Omental fat pad (tissue), 4 donors: Measurements from ENCODE around the gene C7orf33. TPM values are rescaled to one million over a fixed set of nuclear protein-coding genes. Genes with fewer than 3 reads are reported as not detected.

Experiments
- ATAC-seq: fragments of 150-250 bp; one replicate; pipeline ENCODE4 v1.9.1; 2016; ENCODE audit warnings: mild to moderate bottlenecking, moderate library complexity; ENCODE audit not compliant: low FRiP score
- DNase-seq: peaks from one replicate; pipeline ENCODE4 v3.0.0-alpha.2; 2019; ENCODE audit warnings: low spot score
- total RNA-seq, 4 donors: library from RNA; depleted of rRNA; stranded (reverse); fragments of >200 nt; gene quantifications; one replicate each; pipeline ENCODE4 v1.1.0, GENCODE V29; 2016
- TF ChIP-seq, protein P1 (sequence below), 3 donors: fragments of 450-650 bp; IDR thresholded peaks; one replicate each; pipeline ENCODE4 v1.5.1; 2016 to 2017; ENCODE audit warnings: antibody characterized with exemption in 3 of 3, mild to moderate bottlenecking in 3 of 3, moderate library complexity in 2 of 3

The C7orf33 gene
- total RNA-seq, 4 donors from 2014 or later = not detected

DNA sequence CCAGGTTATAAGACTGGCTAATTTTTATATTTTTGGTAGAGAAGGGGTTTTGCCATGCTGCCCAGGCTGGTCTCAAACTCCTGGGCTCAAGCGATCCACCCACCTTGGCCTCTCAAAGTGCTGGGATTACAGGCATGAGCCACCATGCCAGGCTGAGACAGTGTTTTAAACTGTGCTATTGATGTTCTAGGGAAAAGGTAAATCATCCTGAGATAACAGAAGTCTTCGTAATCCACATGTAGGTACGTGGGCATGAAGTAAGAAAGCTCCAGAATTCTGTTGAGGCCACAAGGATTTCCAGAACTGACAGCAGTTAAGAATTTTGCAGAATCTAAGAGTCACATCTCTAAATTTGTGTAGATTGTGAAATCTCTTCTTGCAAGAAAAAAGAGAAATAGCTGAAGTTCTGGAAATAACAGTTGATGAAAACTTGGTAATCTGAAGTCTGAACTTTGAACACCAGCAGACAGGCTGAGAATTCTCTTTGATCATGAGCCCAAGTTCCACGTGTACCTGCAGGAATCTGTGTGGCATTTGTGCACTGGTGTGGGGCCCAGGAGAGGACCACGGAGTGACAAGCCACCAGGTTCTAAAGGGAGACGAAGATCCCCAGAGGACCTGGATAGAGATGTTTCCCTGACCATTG is 24.6 kb downstream of the C7orf33 start:
- DNase-seq = no peak
- no peak for ATAC-seq
- TF ChIP-seq, protein P1, sequence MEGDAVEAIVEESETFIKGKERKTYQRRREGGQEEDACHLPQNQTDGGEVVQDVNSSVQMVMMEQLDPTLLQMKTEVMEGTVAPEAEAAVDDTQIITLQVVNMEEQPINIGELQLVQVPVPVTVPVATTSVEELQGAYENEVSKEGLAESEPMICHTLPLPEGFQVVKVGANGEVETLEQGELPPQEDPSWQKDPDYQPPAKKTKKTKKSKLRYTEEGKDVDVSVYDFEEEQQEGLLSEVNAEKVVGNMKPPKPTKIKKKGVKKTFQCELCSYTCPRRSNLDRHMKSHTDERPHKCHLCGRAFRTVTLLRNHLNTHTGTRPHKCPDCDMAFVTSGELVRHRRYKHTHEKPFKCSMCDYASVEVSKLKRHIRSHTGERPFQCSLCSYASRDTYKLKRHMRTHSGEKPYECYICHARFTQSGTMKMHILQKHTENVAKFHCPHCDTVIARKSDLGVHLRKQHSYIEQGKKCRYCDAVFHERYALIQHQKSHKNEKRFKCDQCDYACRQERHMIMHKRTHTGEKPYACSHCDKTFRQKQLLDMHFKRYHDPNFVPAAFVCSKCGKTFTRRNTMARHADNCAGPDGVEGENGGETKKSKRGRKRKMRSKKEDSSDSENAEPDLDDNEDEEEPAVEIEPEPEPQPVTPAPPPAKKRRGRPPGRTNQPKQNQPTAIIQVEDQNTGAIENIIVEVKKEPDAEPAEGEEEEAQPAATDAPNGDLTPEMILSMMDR (IDR thresholded peaks at IDR 0.05) = no peak

DNA sequence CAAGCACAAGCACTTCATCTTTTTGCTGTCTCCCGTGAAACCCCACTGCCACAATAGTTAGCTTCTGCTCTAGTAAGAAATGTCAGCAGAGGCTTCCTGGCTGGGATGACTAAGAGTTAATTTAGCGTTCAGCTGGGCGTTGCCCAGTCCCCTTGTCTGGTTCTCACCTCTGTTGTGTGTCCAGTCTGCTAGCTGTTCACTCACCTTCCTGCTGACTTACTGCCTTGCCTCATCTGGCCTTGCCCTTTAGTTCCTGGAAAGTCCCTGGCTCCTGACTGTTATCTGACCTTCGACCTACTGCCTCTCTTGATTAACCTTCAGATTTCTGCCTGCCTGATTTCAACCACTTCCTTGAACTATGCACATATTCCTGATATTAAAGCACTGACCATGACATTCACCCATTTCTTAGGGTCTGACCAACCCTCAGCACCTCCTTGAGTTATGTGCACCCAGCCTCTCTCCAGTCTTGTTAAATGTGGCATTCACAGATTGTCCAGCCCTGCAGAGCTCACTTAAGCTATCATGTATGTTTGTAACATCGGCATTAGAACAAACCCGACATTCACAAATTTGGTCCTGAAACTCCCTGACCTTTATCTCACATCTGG is 30.3 kb downstream of the C7orf33 start:
- TF ChIP-seq, protein P1 (IDR thresholded peaks at IDR 0.05) = no peak
- ATAC-seq = peak; percentile 33

DNA sequence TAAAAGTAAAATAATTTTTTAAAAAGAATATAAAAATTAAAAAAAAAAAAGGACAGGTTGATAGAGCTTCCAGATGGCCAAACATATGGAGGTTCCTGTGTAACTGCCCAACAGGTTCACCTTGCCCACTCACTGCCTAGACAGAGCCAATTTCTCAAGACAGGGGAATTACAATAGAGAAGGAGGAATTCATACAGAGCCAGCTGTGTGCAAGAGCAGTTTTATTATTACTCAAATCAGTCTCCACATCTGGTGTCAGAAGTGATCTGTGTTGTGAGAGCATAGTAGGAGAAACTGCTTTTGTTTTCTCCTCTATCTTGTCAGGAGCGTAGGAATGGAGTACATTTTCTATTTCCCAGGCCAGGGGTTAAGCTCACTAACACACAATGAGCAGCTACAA is 31.0 kb downstream of the C7orf33 start:
- DNase-seq (no peak), ATAC-seq (no peak)
- TF ChIP-seq, protein P1 (IDR thresholded peaks at IDR 0.05) = no peak

More for the DNA sequence above, 30.3 kb downstream of the C7orf33 start:
- no peak for DNase-seq

DNA sequence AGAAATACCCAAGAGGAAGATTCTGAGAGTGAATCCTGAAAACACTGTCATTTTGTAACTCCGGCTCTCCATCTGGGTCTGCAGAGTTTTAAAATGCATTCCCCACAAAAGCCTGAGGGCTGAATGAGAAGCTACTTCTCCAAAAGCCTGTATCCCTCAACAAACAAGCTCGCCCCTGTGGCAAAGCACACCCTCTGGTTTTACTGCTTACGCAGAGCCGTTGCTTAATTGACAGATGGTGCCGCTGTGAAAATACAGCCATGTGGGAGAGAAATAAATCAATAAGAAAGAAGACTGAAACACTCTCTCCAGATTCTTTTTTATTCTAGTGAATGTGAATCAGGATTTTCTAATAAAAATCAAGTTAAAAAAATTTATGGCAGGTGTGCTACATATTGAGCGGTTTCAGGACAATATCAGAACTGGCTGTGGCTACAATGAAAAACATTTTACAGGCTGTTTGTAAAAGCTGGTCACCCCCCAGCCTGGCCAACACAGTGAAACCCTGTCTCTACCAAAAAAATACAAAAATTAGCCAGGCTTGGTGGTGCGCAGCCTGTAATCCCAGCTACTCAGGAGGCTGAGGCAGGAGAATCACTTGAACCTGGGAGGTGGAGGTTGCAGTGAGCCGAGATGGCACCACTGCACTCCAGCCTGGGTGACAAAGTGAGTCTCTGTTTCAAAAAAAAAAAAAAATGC is 32.5 kb downstream of the C7orf33 start:
- ATAC-seq = no peak
- DNase-seq = no peak
- TF ChIP-seq, protein P1 (IDR thresholded peaks at IDR 0.05) = no peak

DNA sequence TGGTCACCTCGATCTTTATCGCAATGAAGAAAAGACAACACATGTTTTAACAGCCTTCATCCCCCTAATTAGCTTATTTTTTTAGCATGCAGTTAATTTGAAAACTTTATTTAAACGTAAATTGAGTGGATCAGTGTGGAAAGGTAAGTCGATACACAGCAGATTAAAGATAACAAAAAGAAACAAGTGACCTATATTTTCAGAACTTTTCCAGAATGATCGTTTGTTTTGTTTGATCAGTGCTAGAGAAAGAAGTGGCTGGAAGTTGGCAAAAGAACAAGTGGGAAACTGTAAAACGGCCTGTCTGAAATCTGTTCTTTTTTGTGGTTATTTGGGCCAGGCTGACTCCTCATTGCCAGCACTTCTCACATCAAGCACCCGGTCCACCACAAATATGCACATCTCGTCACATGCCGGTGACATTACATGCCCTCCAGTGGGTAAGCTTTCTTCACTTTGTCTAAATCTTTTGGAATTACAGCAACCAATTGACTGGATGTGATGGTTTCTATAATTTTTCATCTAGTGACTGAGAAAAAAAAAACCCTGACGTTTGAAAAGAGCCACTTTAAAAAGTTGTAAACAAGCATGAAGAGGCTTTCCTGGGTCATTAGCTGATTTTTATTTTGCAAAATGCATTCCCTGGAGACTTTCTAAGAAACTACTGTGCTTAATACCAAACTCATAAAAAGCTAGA is 33.2 kb downstream of the C7orf33 start:
- TF ChIP-seq, protein P1 (IDR thresholded peaks at IDR 0.05) = no peak
- ATAC-seq = no peak
- no peak for DNase-seq

DNA sequence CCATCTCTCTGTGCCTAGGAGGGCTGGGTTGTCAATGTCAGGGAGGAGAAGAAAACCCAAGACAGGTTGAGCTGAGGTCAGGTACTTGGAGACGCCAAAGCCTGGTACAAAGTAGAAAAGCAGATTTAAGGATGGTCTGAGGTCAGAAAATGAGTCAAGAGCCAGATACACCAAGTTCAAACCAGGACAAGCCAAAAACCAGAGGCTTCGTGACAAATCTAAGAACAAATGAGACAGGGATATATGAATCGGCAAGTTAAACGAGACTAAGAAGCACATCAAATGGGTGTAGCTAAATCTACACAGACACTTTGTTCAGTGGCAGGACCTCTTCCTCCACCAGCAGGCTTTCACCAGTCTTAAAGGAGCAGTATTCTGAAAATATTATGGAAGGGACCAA is 34.2 kb downstream of the C7orf33 start:
- DNase-seq (no peak), ATAC-seq (peak; percentile 71)
- TF ChIP-seq, protein P1 (IDR thresholded peaks at IDR 0.05) = no peak
